ENCODE data around the gene OIT3.
"Not testable (repeated sequence)": the region's sequence is repeated elsewhere in the genome, so short reads cannot be mapped to it uniquely, and the experiment has no call there.

OIT3 gene

GRCh38 chr10:72904806-72905205 lies 11.3 kb downstream of the OIT3 start:
- no peak for DNase-seq

GRCh38 chr10:72906446-72906845 lies 12.9 kb downstream of the OIT3 start:
- DNase-seq, result no peak

GRCh38 chr10:72910705-72911104 lies 17.2 kb downstream of the OIT3 start:
- DNase-seq, result no peak

- no peak for DNase-seq
Observed at GRCh38 chr10:72911758-72912157, 18.2 kb downstream of the OIT3 start.

- DNase-seq, result no peak
Observed at GRCh38 chr10:72912736-72913135, 19.2 kb downstream of the OIT3 start.

- DNase-seq, result no peak
Observed at GRCh38 chr10:72913287-72913686, 19.7 kb downstream of the OIT3 start.

- not testable (repeated sequence) for DNase-seq
Observed at GRCh38 chr10:72917201-72917600, 23.7 kb downstream of the OIT3 start.

GRCh38 chr10:72917803-72918332 lies 24.3 kb downstream of the OIT3 start:
- not testable (repeated sequence) for DNase-seq

- no peak for DNase-seq
Observed at GRCh38 chr10:72918352-72918751, 24.8 kb downstream of the OIT3 start.

GRCh38 chr10:72921147-72921683 lies 27.7 kb downstream of the OIT3 start:
- DNase-seq, result not testable (repeated sequence)

- no peak for DNase-seq
Observed at GRCh38 chr10:72924351-72924750, 30.8 kb downstream of the OIT3 start.

- no peak for DNase-seq
Observed at GRCh38 chr10:72925951-72926465, 32.5 kb downstream of the OIT3 start.

GRCh38 chr10:72927485-72927884 lies 33.9 kb downstream of the OIT3 start:
- no peak for DNase-seq

GRCh38 chr10:72928798-72929197 lies 35.3 kb downstream of the OIT3 start:
- no peak for DNase-seq

- no peak for DNase-seq
Observed at GRCh38 chr10:72930276-72930675, 36.7 kb downstream of the OIT3 start.

- DNase-seq, result no peak
Observed at GRCh38 chr10:72932259-72933015, 38.9 kb downstream of the OIT3 start.

- DNase-seq, result no peak
Observed at GRCh38 chr10:72935361-72935760, 41.8 kb downstream of the OIT3 start.

- DNase-seq, result no peak
Observed at GRCh38 chr10:72943498-72944234, 50.1 kb downstream of the OIT3 start.

GRCh38 chr10:72946963-72947362 lies 53.4 kb downstream of the OIT3 start:
- DNase-seq, result no peak

GRCh38 chr10:72948762-72949161 lies 55.2 kb downstream of the OIT3 start:
- DNase-seq, result no peak

GRCh38 chr10:72951760-72952159 lies 58.2 kb downstream of the OIT3 start:
- DNase-seq, result no peak

- DNase-seq, result no peak
Observed at GRCh38 chr10:72952189-72952588, 58.6 kb downstream of the OIT3 start.

GRCh38 chr10:72952642-72953158 lies 59.2 kb downstream of the OIT3 start:
- DNase-seq, result no peak
